UCSD-AML1 (cell line): ENCODE results near the gene LMLN.
"Not testable (repeated sequence)": the region's sequence is repeated elsewhere in the genome, so short reads cannot be mapped to it uniquely, and the experiment has no call there.

Experiments used
- DNase-seq: peaks from one replicate; lab custom pipeline; 2025; ENCODE audit not compliant: unreplicated experiment; lab: John Stamatoyannopoulos, UW

Gene LMLN

GRCh38 chr3:197956626-197956988, 3.4 kb upstream of the LMLN start:
- no peak for DNase-seq

- DNase-seq = no peak
Measured at GRCh38 chr3:197957790-197958133, 2.3 kb upstream of the LMLN start.

GRCh38 chr3:197958346-197958745, 1.7 kb upstream of the LMLN start:
- no peak for DNase-seq

GRCh38 chr3:197958848-197959247, 1.2 kb upstream of the LMLN start:
- not testable (repeated sequence) for DNase-seq

GRCh38 chr3:197959500-197959890, 522 bp upstream of the LMLN start:
- DNase-seq = no peak

- DNase-seq = no peak
Measured at GRCh38 chr3:197960694-197961581, 921 bp downstream of the LMLN start.

GRCh38 chr3:197961582-197961945, 1.5 kb downstream of the LMLN start:
- no peak for DNase-seq

GRCh38 chr3:197963019-197963637, 3.1 kb downstream of the LMLN start:
- no peak for DNase-seq

GRCh38 chr3:197967337-197967989, 7.4 kb downstream of the LMLN start:
- not testable (repeated sequence) for DNase-seq

GRCh38 chr3:197970588-197970987, 10.6 kb downstream of the LMLN start:
- DNase-seq = no peak

- DNase-seq = no peak
Measured at GRCh38 chr3:197974016-197974415, 14.0 kb downstream of the LMLN start.

- no peak for DNase-seq
Measured at GRCh38 chr3:197975311-197975710, 15.3 kb downstream of the LMLN start.

GRCh38 chr3:197983076-197983475, 23.1 kb downstream of the LMLN start:
- no peak for DNase-seq

GRCh38 chr3:197989651-197990050, 29.6 kb downstream of the LMLN start:
- DNase-seq = no peak

GRCh38 chr3:197994736-197995135, 34.7 kb downstream of the LMLN start:
- DNase-seq = no peak

- DNase-seq = no peak
Measured at GRCh38 chr3:197996855-197997254, 36.8 kb downstream of the LMLN start.

- no peak for DNase-seq
Measured at GRCh38 chr3:197997936-197998335, 37.9 kb downstream of the LMLN start.

GRCh38 chr3:198017090-198017489, 57.1 kb downstream of the LMLN start:
- no peak for DNase-seq

GRCh38 chr3:198018416-198018815, 58.4 kb downstream of the LMLN start:
- DNase-seq = no peak

GRCh38 chr3:198019115-198019514, 59.1 kb downstream of the LMLN start:
- no peak for DNase-seq

GRCh38 chr3:198021320-198021719, 61.3 kb downstream of the LMLN start:
- DNase-seq = no peak

GRCh38 chr3:198022604-198023003, 62.6 kb downstream of the LMLN start:
- DNase-seq = no peak
